GM19240 (cell line): ENCODE results near the gene NBPF3.

Experiments used
- DNase-seq: peaks from one replicate; pipeline ENCODE4 v3.0.0; 2011; ENCODE audit warnings: low spot score; ENCODE audit not compliant: insufficient read length

The NBPF3 gene

GRCh38 chr1:21494196-21494595, 54.3 kb downstream of the NBPF3 start:
- DNase-seq = no peak

- no peak for DNase-seq
These were observed 55.4 kb downstream of the NBPF3 start for GRCh38 chr1:21495225-21495820.

- DNase-seq = no peak
These were observed 56.1 kb downstream of the NBPF3 start for GRCh38 chr1:21496063-21496462.

- DNase-seq = no peak
These were observed 56.9 kb downstream of the NBPF3 start for GRCh38 chr1:21496886-21497285.

GRCh38 chr1:21497466-21498061, 57.6 kb downstream of the NBPF3 start:
- no peak for DNase-seq

- no peak for DNase-seq
These were observed 59.5 kb downstream of the NBPF3 start for GRCh38 chr1:21499283-21499950.

- no peak for DNase-seq
These were observed 63.9 kb downstream of the NBPF3 start for GRCh38 chr1:21503706-21504377.

GRCh38 chr1:21506804-21507203, 66.9 kb downstream of the NBPF3 start:
- no peak for DNase-seq

- DNase-seq = no peak
These were observed 67.8 kb downstream of the NBPF3 start for GRCh38 chr1:21507511-21508270.

GRCh38 chr1:21508580-21509350, 68.8 kb downstream of the NBPF3 start:
- DNase-seq = peak; percentile 65

GRCh38 chr1:21509351-21510112, 69.6 kb downstream of the NBPF3 start, which contains the start of gene ALPL:
TSS of gene ALPL (plus strand) at chr1:21509423. CDS start at chr1:21554082, 44,659 bp downstream.
- no peak for DNase-seq

GRCh38 chr1:21510113-21510493, 70.2 kb downstream of the NBPF3 start:
- DNase-seq = no peak

GRCh38 chr1:21510885-21511578, 71.1 kb downstream of the NBPF3 start:
- no peak for DNase-seq

- DNase-seq = no peak
These were observed 71.9 kb downstream of the NBPF3 start for GRCh38 chr1:21511579-21512522.

- peak; percentile 67 for DNase-seq
These were observed 74.3 kb downstream of the NBPF3 start for GRCh38 chr1:21514245-21514644.

- DNase-seq = no peak
These were observed 77.2 kb downstream of the NBPF3 start for GRCh38 chr1:21517161-21517589.

- DNase-seq = no peak
These were observed 77.9 kb downstream of the NBPF3 start for GRCh38 chr1:21517660-21518480.
